Measurements from ENCODE around the gene SNX13.

The SNX13 gene

GRCh38 chr7:17940302-17940883, at the start of gene SNX13:
TSS of gene SNX13 (minus strand) at chr7:17940494. CDS start at chr7:17940295, 199 bp downstream.
- peak; percentile 73 to 85 (median 80) for DNase-seq (ENCODE audit: low read depth in 4 of 4, low spot score in 1 of 4)

GRCh38 chr7:17989546-17989945, 49.3 kb upstream of the SNX13 start:
- no peak for DNase-seq (ENCODE audit: low read depth in 4 of 4, low spot score in 1 of 4)

GRCh38 chr7:17988858-17989257, 48.6 kb upstream of the SNX13 start:
- DNase-seq (ENCODE audit: low read depth in 4 of 4, low spot score in 1 of 4) = no peak

- no peak for DNase-seq (ENCODE audit: low read depth in 4 of 4, low spot score in 1 of 4)
These were observed 47.8 kb upstream of the SNX13 start for GRCh38 chr7:17988141-17988540.

- no peak for DNase-seq (ENCODE audit: low read depth in 4 of 4, low spot score in 1 of 4)
These were observed 46.6 kb upstream of the SNX13 start for GRCh38 chr7:17986851-17987250.

- no peak for DNase-seq (ENCODE audit: low read depth in 4 of 4, low spot score in 1 of 4)
These were observed 45.4 kb upstream of the SNX13 start for GRCh38 chr7:17985473-17986239.

GRCh38 chr7:17984288-17984687, 44.0 kb upstream of the SNX13 start:
- DNase-seq (ENCODE audit: low read depth in 4 of 4, low spot score in 1 of 4) = no peak

- no peak for DNase-seq (ENCODE audit: low read depth in 4 of 4, low spot score in 1 of 4)
These were observed 43.1 kb upstream of the SNX13 start for GRCh38 chr7:17983221-17984062.

GRCh38 chr7:17976952-17977351, 36.7 kb upstream of the SNX13 start:
- DNase-seq (ENCODE audit: low read depth in 4 of 4, low spot score in 1 of 4) = no peak

GRCh38 chr7:17971411-17971810, 31.1 kb upstream of the SNX13 start:
- no peak for DNase-seq (ENCODE audit: low read depth in 4 of 4, low spot score in 1 of 4)

GRCh38 chr7:17968791-17969715, 28.8 kb upstream of the SNX13 start:
- no peak for DNase-seq (ENCODE audit: low read depth in 4 of 4, low spot score in 1 of 4)

- DNase-seq (ENCODE audit: low read depth in 4 of 4, low spot score in 1 of 4) = no peak
These were observed 26.4 kb upstream of the SNX13 start for GRCh38 chr7:17966706-17967105.

GRCh38 chr7:17965603-17966002, 25.3 kb upstream of the SNX13 start:
- DNase-seq (ENCODE audit: low read depth in 4 of 4, low spot score in 1 of 4) = no peak

- DNase-seq (ENCODE audit: low read depth in 4 of 4, low spot score in 1 of 4) = no peak
These were observed 23.0 kb upstream of the SNX13 start for GRCh38 chr7:17963281-17963680.

- DNase-seq (ENCODE audit: low read depth in 4 of 4, low spot score in 1 of 4) = no peak
These were observed 22.4 kb upstream of the SNX13 start for GRCh38 chr7:17962652-17963051.

- no peak for DNase-seq (ENCODE audit: low read depth in 4 of 4, low spot score in 1 of 4)
These were observed 17.6 kb upstream of the SNX13 start for GRCh38 chr7:17957871-17958270.

- DNase-seq (ENCODE audit: low read depth in 4 of 4, low spot score in 1 of 4) = no peak
These were observed 12.1 kb upstream of the SNX13 start for GRCh38 chr7:17952387-17952786.

GRCh38 chr7:17951742-17952254, 11.5 kb upstream of the SNX13 start:
- DNase-seq (ENCODE audit: low read depth in 4 of 4, low spot score in 1 of 4) = no peak

GRCh38 chr7:17948526-17949238, 8.4 kb upstream of the SNX13 start:
- DNase-seq (ENCODE audit: low read depth in 4 of 4, low spot score in 1 of 4) = no peak

GRCh38 chr7:17947620-17948019, 7.3 kb upstream of the SNX13 start:
- no peak for DNase-seq (ENCODE audit: low read depth in 4 of 4, low spot score in 1 of 4)
